Measurements from ENCODE around the gene SOCS7. TPM values are rescaled to one million over a fixed set of nuclear protein-coding genes. Genes with fewer than 3 reads are reported as not detected.

The SOCS7 gene
- total RNA-seq, 1 donor from 2014 or later = 23.7 TPM

DNA sequence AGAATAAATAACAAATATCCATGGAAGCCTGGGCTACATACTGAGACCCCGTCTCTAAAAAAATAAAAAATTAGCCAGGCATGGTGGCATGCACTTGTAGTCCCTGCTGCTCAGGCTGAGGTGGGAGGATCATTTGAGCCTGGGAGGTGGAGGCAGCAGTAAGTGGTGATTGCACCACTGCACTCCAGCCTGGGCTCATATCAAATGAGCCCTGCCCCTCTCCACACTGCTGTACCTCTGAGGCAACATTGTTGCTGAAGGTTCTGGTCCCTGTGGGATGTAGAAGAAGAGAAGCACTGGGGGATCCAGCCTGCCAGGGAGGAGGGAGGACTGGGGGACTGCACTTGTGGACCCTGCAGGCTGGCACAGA lies 65.2 kb downstream of the SOCS7 start:
- Histone ChIP-seq H3K27me3 (peaks cover 38% of the 10 kb centered on the region), H3K36me3 (no peaks in the 10 kb centered on the region), H3K9me3 (no peaks in the 10 kb centered on the region), H3K4me3 (no peak overlapping the region), H3K4me1 (peaks cover 19% of the 10 kb centered on the region), H3K27ac (no peak overlapping the region)
- intact Hi-C loops (cut with DNase I) = loop anchor here (5.0 kb wide), 1 partner anchor 70 kb away; no protein-coding TSS in a partner anchor
- TF ChIP-seq CTCF (IDR thresholded peaks at IDR 0.05) = no peak
- ATAC-seq = peak; percentile 50
- peak; percentile 76 for DNase-seq

GRCh38 chr17:38417210-38417951 lies 65.7 kb downstream of the SOCS7 start:
- Histone ChIP-seq H3K4me3 (no peak overlapping the region), H3K9me3 (no peaks in the 10 kb centered on the region), H3K36me3 (no peaks in the 10 kb centered on the region), H3K27ac (no peak overlapping the region), H3K4me1 (peaks cover 19% of the 10 kb centered on the region), H3K27me3 (peaks cover 39% of the 10 kb centered on the region)
- no peak for ATAC-seq
- no peak for DNase-seq
- intact Hi-C loops (cut with DNase I) = loop anchor here (5.0 kb wide), 1 partner anchor 70 kb away; no protein-coding TSS in a partner anchor
- no peak for TF ChIP-seq CTCF (IDR thresholded peaks at IDR 0.05)

GRCh38 chr17:38418062-38418692 lies 66.5 kb downstream of the SOCS7 start:
- Histone ChIP-seq H3K4me1 (peaks cover 19% of the 10 kb centered on the region), H3K9me3 (no peaks in the 10 kb centered on the region), H3K27ac (no peak overlapping the region), H3K4me3 (no peak overlapping the region), H3K36me3 (no peaks in the 10 kb centered on the region), H3K27me3 (peaks cover 39% of the 10 kb centered on the region)
- TF ChIP-seq CTCF (IDR thresholded peaks at IDR 0.05) = no peak
- no peak for DNase-seq
- no peak for ATAC-seq
- intact Hi-C loops (cut with DNase I) = loop anchor here (5.0 kb wide), 1 partner anchor 71 kb away; no protein-coding TSS in a partner anchor

DNA sequence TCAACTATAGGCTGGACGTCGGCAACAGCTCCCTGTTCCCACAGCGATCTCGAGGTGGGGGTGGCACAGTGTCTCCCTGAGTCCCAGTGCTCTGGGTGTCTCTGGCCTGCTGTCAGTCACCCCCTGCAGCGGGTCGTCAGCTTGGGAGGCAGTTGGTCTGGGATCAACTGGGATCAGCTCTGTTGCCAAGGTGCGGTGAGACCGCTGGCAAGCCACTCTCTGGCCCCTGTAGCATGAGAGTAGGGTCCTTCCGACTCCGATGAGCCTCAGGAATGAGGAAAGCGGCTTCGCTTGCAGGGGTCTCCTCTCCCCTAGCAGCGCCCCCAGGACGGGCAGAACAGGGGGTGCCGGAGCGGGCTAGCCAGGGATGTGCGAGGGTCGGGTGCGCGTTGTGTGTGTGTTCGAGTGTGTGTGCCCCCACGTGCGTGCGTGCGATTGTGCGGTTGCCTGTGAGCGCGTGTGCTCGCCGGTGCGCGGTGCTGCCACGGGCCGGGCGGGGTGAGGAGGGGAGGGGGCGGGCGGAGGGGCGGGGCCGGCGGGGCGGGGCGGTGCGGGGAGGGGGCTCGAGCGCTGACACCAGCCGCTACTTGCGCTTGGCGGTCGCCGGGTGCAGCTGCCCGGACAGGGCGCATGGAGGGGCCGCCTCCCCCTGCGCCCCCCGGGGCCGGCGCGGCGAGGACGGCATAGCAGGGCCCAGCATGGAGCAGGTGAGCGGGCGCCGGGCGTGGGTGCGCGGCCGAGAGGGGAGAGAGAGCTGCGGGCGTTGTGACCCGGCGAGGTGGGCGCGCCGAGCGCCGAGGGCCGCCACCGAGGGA lies 67.3 kb downstream of the SOCS7 start:
- H3K4me1 ChIP-seq = peaks cover 19% of the 10 kb centered on the region
- DNase-seq (no peak), ATAC-seq (no peak)
- no peak for TF ChIP-seq CTCF (IDR thresholded peaks at IDR 0.05)
- no peaks in the 10 kb centered on the region for H3K9me3 ChIP-seq
- no peaks in the 10 kb centered on the region for H3K36me3 ChIP-seq
- intact Hi-C loops (cut with DNase I) = loop anchor here (5.0 kb wide), 1 partner anchor 72 kb away; no protein-coding TSS in a partner anchor
- no peak overlapping the region for H3K27ac ChIP-seq
- H3K27me3 ChIP-seq = peaks cover 39% of the 10 kb centered on the region
- H3K4me3 ChIP-seq = peak overlapping the region; percentile 10

DNA sequence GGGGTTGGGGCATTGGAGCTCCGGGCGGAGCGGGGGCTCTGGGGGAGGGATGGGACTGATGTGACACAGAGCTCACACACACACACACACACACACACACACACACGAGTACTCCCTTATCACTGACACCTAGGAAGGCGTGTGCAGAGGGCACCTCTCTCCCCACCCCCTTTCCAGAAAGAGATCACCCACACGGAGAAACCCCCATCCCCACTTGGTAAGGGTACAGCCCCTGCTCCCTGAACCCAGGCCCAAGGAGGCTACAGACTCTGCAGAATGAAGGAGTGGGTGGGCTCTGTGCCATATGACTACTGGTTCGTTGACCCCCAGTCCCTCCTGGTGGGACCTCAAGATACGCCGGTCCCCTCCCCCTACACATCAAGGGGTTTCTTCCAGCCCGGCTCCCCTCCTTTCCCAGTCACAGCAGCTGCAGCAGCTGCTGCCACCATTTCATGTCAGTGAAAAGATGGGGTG lies 67.9 kb downstream of the SOCS7 start:
- Histone ChIP-seq H3K4me1 (peaks cover 17% of the 10 kb centered on the region), H3K27me3 (peaks cover 39% of the 10 kb centered on the region), H3K27ac (no peak overlapping the region), H3K4me3 (no peak overlapping the region), H3K9me3 (no peaks in the 10 kb centered on the region), H3K36me3 (no peaks in the 10 kb centered on the region)
- no peak for TF ChIP-seq CTCF (IDR thresholded peaks at IDR 0.05)
- no peak for ATAC-seq
- intact Hi-C loops (cut with DNase I) = loop anchor here (5.0 kb wide), 1 partner anchor 72 kb away; no protein-coding TSS in a partner anchor
- no peak for DNase-seq

Data from upper lobe of right lung (tissue), 1 donor.